Measurements from ENCODE around the gene MED26.

DNA sequence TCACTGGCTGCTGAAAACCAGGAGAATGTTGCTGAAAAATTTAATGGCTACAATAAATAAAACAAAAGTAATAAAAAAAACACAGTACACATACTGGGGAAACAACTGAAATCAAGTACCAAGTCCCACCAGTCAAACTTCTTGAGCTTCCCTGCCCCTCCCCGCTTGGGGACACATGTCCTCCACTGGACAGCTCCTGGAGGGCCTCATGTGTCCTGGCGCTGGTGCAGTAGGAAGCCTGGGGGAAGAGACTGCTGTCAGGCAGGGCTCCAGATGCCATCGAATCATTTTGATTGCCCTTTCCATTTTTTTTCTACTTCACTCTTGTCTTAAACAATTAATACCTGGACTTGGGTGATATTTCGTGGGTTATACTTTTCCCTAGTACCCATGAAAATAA lies 29.2 kb downstream of the MED26 start:
- TF ChIP-seq, protein P1, sequence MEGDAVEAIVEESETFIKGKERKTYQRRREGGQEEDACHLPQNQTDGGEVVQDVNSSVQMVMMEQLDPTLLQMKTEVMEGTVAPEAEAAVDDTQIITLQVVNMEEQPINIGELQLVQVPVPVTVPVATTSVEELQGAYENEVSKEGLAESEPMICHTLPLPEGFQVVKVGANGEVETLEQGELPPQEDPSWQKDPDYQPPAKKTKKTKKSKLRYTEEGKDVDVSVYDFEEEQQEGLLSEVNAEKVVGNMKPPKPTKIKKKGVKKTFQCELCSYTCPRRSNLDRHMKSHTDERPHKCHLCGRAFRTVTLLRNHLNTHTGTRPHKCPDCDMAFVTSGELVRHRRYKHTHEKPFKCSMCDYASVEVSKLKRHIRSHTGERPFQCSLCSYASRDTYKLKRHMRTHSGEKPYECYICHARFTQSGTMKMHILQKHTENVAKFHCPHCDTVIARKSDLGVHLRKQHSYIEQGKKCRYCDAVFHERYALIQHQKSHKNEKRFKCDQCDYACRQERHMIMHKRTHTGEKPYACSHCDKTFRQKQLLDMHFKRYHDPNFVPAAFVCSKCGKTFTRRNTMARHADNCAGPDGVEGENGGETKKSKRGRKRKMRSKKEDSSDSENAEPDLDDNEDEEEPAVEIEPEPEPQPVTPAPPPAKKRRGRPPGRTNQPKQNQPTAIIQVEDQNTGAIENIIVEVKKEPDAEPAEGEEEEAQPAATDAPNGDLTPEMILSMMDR (IDR thresholded peaks at IDR 0.05; ENCODE audit: borderline replicate concordance, extremely low read depth, low read length, poor library complexity, severe bottlenecking), result no peak
- TF ChIP-seq EZH2 (IDR thresholded peaks at IDR 0.05; ENCODE audit: borderline replicate concordance, low read depth, low read length, severe bottlenecking), result no peak
